Measurements from ENCODE around the gene FTO.
"Not testable (repeated sequence)": the region's sequence is repeated elsewhere in the genome, so short reads cannot be mapped to it uniquely, and the experiment has no call there.

The FTO gene

DNA sequence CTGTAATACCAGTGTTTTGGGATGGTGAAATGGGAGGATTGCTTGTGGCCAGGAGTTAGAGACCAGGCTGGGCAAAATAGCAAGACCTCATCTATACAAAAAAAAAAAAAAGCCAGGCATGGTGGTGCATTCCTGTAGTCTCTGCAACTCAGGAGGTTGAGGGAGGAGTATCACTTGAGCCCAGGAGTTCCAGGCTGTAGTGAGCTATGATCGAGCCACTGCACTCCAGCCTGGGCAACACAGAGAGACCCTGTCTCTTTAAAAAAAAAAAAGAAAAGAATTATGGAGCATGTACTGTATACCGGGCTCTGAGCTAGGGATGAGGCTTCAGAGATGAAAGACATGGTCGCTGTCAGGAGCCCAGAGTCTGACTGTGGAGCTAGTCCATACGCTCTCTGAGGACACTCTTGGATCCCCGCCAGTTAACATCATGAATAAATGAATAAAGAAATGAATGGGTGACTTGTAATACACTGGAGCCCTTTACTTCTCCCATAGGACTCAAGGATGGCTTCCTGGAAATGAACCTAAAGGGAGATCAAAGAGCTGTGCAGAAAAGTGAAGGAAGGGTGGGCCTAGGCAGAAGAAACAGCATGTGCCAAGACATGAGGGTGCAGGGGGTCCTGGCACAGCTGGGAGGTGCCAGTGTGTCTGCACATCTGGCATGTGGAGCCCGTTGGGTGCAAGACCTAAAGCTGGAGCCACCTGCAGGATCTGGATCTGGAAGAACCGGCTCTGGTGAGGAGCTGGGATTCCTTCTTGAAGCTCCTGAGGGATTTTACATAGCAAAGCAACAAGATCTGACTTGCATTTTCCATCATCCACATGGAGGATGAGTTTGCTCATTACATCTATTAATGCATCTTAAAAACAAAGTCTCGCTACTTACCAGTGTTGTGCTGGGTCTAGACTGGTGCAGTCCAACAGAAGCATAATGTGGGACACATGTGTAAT lies 462.2 kb downstream of the FTO start:
- DNase-seq: no peak

- DNase-seq: no peak
Measured at GRCh38 chr16:54169112-54169511, 465.2 kb downstream of the FTO start.

DNA sequence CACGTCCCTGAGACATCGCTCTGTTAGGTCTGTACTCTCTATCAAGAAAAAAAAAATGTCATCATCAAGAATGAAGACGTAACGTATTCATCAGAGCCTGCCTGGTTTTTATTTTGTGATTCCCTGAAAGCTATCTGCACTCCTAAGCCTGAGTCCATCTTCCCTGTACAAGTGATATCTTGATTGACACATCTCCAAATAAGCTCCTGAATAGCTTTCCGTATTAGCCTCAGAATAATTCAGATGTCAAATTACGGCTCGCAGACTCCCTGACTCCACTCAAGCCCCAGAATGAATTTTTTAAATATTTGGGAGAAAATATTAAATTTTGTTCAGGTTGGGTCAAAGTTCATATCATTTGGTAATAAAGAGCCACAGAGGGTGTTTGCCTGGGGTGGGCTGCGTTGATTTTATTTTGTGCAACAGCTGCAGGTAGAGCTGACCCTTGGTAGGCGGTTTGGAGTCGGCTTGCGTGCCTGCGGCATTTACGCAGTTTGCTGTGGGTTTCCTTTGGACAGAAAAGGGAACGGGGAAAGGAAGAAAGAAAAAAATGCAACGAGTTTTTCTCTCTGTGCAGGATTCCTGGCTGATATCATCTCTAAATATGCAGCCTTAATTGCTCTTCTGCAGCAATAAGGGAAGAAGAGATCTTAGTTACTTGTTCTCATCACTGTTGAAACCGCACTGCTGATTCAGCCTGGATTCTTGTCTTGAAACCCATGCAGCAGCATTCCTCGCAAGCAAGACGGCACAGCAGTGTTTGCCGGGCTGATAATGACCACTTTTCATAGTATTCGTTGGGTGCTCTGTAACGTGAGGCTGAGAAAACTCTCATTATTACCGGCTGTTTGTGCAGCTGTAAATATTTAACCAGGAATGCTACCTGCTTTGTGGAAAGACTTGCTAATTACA lies 467.9 kb downstream of the FTO start:
- DNase-seq: no peak

- no peak for DNase-seq
Measured at GRCh38 chr16:54173490-54173889, 469.5 kb downstream of the FTO start.

GRCh38 chr16:54174201-54174600 lies 470.2 kb downstream of the FTO start:
- no peak for DNase-seq

- no peak for DNase-seq
Measured at GRCh38 chr16:54174750-54175149, 470.8 kb downstream of the FTO start.

DNA sequence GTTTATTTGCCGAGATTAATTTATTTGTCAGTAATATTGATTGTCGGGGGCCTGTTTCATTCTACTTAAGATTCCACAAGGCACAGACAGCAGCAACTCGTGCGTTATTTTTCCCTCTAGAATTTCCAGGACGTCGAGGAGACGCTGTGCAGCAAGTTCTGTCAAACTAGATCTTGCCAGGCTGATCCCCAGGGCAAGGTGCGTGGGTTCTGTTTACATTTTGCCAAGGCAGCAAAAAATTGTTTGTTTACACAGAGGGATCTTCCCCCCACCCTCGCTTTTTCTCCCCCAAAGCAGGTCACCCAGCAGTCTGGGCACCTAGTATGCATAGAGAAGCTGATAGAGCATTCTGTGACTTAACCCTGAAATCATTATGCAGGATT lies 471.2 kb downstream of the FTO start:
- DNase-seq: no peak

- DNase-seq: no peak
Measured at GRCh38 chr16:54175552-54176375, 471.8 kb downstream of the FTO start.

- no peak for DNase-seq
Measured at GRCh38 chr16:54176376-54176901, 472.5 kb downstream of the FTO start.

DNA sequence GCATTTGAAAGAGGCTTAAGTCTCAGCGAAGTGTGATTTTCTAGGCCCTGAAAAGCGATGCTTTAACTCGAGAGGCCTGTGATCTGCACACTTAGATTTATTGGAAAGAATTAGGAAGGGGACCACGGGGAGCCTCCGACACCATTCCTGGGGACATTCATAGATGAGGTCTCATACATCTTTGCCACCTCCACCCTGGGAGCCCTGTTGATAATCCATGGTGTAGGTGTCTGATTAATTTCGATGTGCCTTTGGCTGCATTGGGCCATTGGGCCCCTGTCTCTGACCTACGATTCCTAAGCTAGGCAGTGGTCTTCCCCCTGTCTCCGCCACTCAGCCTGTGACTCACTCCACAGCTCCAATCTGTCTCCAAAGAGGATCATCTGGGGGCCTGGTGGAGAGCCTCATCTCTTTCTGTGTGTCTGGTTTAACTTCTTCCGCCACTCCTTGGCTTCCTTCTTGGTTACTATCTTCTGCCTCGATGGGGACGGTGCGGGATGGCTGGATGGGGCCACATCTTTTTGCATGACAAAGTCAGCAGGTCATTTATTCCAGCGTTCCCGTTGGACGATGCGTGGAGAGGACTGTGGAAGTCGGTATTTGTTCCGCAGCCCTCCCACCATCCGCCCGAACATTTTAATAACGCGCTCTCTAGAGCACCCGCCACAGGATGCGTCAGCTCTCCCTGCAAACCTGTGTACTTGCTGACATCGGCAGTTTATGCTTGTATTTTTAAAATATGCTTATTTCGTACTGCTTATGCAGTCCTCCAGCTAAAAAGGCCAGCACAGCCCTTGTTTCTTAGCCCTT lies 473.3 kb downstream of the FTO start:
- no peak for DNase-seq

DNA sequence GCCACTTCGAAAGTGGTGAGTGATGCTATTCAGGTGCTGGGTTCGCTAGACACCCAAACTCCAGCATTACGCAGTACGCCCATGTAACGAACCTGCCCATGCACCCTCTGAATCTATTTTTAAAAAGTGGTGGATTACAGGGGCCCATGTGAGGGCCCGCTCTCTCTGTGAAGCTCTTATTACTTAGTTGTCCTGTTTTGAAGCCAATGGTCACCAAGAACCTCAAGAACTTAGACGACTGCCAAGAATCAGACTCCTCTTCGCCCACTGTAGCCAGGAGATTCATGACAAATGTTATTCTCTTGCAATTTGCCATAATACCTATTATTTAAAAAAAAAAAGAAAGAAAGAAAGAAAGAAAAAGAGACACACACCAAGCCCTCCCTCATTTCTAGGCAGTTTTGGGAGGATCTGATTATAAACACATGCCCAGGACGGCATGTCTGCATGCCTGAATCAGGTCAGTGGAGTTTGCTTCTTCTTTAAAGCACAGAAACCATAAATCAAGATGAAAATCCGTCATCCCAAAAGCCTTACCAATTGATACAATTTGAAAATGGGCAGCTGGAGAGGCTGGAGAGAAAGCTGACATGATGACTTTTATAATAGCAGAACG lies 474.0 kb downstream of the FTO start:
- DNase-seq: no peak

- peak; percentile 35 for DNase-seq
Measured at GRCh38 chr16:54178478-54178976, 474.6 kb downstream of the FTO start.

GRCh38 chr16:54180421-54181359 lies 476.7 kb downstream of the FTO start:
- DNase-seq: no peak

DNA sequence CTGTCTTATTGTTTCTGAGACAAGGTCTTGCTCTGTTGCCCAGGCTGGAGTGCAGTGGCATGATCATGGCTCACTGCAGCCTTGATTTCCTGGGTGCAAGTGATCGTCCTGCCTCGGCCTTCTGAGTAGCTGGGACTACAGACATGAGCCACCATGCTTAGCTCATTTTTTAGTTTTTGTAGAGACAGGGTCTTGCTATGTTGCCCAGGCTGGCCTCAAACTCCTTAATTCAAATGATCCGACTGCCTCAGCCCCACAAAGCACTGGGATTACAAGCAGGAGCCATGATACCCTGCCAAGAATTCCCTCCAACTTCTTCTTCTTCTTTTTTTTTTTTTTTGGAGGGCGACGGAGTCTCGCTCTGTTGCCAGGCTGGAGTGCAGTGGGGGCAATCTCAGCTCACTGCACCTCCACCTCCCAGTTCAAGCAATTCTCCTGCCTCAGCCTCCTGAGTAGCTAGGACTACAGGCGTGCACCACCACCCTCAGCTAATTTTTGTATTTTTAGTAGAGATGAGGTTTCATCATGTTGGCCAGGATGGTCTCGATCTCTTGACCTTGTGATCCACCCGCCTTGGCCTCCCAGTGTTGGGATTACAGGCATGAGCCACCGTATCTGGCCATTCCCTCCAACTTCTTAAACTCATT lies 477.9 kb downstream of the FTO start:
- DNase-seq: not testable (repeated sequence)

- no peak for DNase-seq
Measured at GRCh38 chr16:54185045-54185444, 481.1 kb downstream of the FTO start.

- no peak for DNase-seq
Measured at GRCh38 chr16:54191163-54191562, 487.2 kb downstream of the FTO start.

- no peak for DNase-seq
Measured at GRCh38 chr16:54191592-54191991, 487.6 kb downstream of the FTO start.

- DNase-seq: no peak
Measured at GRCh38 chr16:54193013-54193664, 489.2 kb downstream of the FTO start.

All from NCI-H1436 (cell line).